T-helper 1 cell treated with Interleukin-12 subunit alpha and Interleukin-12 subunit beta and Interleukin-4 antibody, amounts not matched to agents 30 ng/mL and 1 ng/mL, for 36 hours (primary cell): ENCODE data around the gene YIF1A. TPM values are rescaled to one million over a fixed set of nuclear protein-coding genes. Genes with fewer than 3 reads are reported as not detected.

Source experiments
- intact Hi-C: fragments of 100-400 bp; cut with micrococcal nuclease; formaldehyde crosslinking; loops from one replicate; pipeline ENCODE4 v1.15.1; 2024
- total RNA-seq: library from RNA; stranded (reverse); gene quantifications from 2 replicates; pipeline ENCODE4 v1.2.3, GENCODE V29; 2022

YIF1A gene
- total RNA-seq, result 72.6 and 85.1 TPM in 2 replicates

GRCh38 chr11:66288671-66289547 is at the start of gene YIF1A:
Gene YIF1A, minus strand, starts transcription at chr11:66289143. Its CDS starts 158 bp downstream, at chr11:66288985.
- intact Hi-C loops, result loop anchor here (1.0 to 10.0 kb wide), 10 partner anchors 21 to 1516 kb away; partner anchors contain the start of genes ACTN3, BRMS1, DPP3 and NPAS4

GRCh38 chr11:66337103-66337899 is 48.4 kb upstream of the YIF1A start:
- intact Hi-C loops, result no loop called here

- intact Hi-C loops, result loop anchor here (1.0 kb wide), 1 partner anchor 8 kb away; no protein-coding TSS in a partner anchor
Observed at GRCh38 chr11:66336234-66337102, 47.5 kb upstream of the YIF1A start, which contains the start of gene RIN1. Gene RIN1, minus strand, starts transcription at chr11:66336434. Its CDS starts 32 bp downstream, at chr11:66336402.

- intact Hi-C loops, result loop anchor here (1.0 kb wide), 1 partner anchor 7 kb away; no protein-coding TSS in a partner anchor
Observed at GRCh38 chr11:66335531-66336233, 46.7 kb upstream of the YIF1A start.

- intact Hi-C loops, result no loop called here
Observed at GRCh38 chr11:66334605-66335442, 45.9 kb upstream of the YIF1A start.

GRCh38 chr11:66333896-66334604 is 45.1 kb upstream of the YIF1A start:
- intact Hi-C loops, result no loop called here

- intact Hi-C loops, result no loop called here
Observed at GRCh38 chr11:66333220-66333877, 44.4 kb upstream of the YIF1A start.

GRCh38 chr11:66332371-66333219 is 43.7 kb upstream of the YIF1A start:
- intact Hi-C loops, result no loop called here

- intact Hi-C loops, result no loop called here
Observed at GRCh38 chr11:66331542-66332370, 42.8 kb upstream of the YIF1A start.

GRCh38 chr11:66330931-66331330 is 42.0 kb upstream of the YIF1A start:
- intact Hi-C loops, result no loop called here

GRCh38 chr11:66329165-66329673 is 40.3 kb upstream of the YIF1A start:
- intact Hi-C loops, result no loop called here

- intact Hi-C loops, result loop anchor here (1.0 kb wide), 7 partner anchors 8 to 106 kb away; partner anchors contain the start of genes BRMS1, RIN1 and YIF1A
Observed at GRCh38 chr11:66328302-66329144, 39.6 kb upstream of the YIF1A start.

- intact Hi-C loops, result loop anchor here (1.0 kb wide), 7 partner anchors 8 to 106 kb away; partner anchors contain the start of genes BRMS1, RIN1 and YIF1A
Observed at GRCh38 chr11:66328031-66328301, 39.0 kb upstream of the YIF1A start.

GRCh38 chr11:66327171-66328030 is 38.5 kb upstream of the YIF1A start:
- intact Hi-C loops, result loop anchor here (1.0 kb wide), 7 partner anchors 9 to 105 kb away; partner anchors contain the start of genes BRMS1, RIN1 and YIF1A
